HEK293 (cell line): ENCODE results near the gene NHP2.

Experiments
- CTCF ChIA-PET: fragments of 350-600 bp; formaldehyde crosslinking; extraction: SDS; loops from one replicate; lab custom pipeline; 2021; ENCODE audit warnings: antibody characterized with exemption; lab: Yijun Ruan, JAX
- POLR2A ChIA-PET: fragments of 300-600 bp; formaldehyde crosslinking; extraction: SDS; loops from one replicate; lab custom pipeline; 2020; ENCODE audit warnings: antibody characterized with exemption, inconsistent platforms; lab: Yijun Ruan, JAX
- H3K27ac ChIP-seq: fragments of 200-500 bp; sonication (Bioruptor generic); 2 replicates; pipeline ENCODE4 v1.5.1; 2014; ENCODE audit warnings: low read depth, low read length, control low read depth, inconsistent platforms; ENCODE audit errors: extremely low read depth
- H3K36me3 ChIP-seq, 2 experiments: fragments of 200-500 bp in 1 of 2; sonication (Bioruptor generic) in 1 of 2; 1 replicate in 1 of 2; 2 replicates in 1 of 2; pipeline ENCODE4 v1.5.1; 2014 to 2017; ENCODE audit warnings: inconsistent platforms in 2 of 2, low read length in 2 of 2; ENCODE audit not compliant: control insufficient read depth in 2 of 2, insufficient read depth in 1 of 2
- H3K4me1 ChIP-seq: fragments of 200-500 bp; sonication (Bioruptor generic); 2 replicates; pipeline ENCODE4 v1.5.1; 2014; ENCODE audit warnings: mild to moderate bottlenecking, low read length, inconsistent platforms; ENCODE audit not compliant: control insufficient read depth, insufficient read depth
- H3K4me3 ChIP-seq: 2 replicates; pipeline ENCODE4 v1.5.1; 2011; ENCODE audit warnings: low read depth, mild to moderate bottlenecking, control low read depth, low read length, moderate library complexity
- H3K9me3 ChIP-seq: fragments of 200-500 bp; sonication (Bioruptor generic); 2 replicates; pipeline ENCODE4 v1.5.1; 2014; ENCODE audit warnings: low read depth, low read length, inconsistent platforms; ENCODE audit not compliant: control insufficient read depth, insufficient read depth
- EGR2 ChIP-seq: fragments of 450-650 bp; formaldehyde crosslinking; IDR thresholded peaks from 2 replicates; pipeline ENCODE4 v1.5.1; 2016; ENCODE audit warnings: low read depth, missing biosample characterization, missing genetic modification characterization
- HIC1 ChIP-seq: fragments of 450-650 bp; formaldehyde crosslinking; IDR thresholded peaks from 2 replicates; pipeline ENCODE4 v1.5.1; 2016; ENCODE audit warnings: missing biosample characterization, missing genetic modification characterization
- IKZF3 ChIP-seq: fragments of 450-650 bp; IDR thresholded peaks from 2 replicates; pipeline ENCODE4 v1.5.0; 2018; ENCODE audit warnings: missing biosample characterization, mild to moderate bottlenecking, missing genetic modification characterization, moderate library complexity
- PRDM1 ChIP-seq: fragments of 450-650 bp; formaldehyde crosslinking; IDR thresholded peaks from 2 replicates; pipeline ENCODE4; 2016; ENCODE audit warnings: missing biosample characterization, missing genetic modification characterization
- PRDM4 ChIP-seq: fragments of 450-650 bp; formaldehyde crosslinking; IDR thresholded peaks from 2 replicates; pipeline ENCODE4 v1.5.1; 2017; ENCODE audit warnings: missing biosample characterization, missing genetic modification characterization
- ZBTB1 ChIP-seq: fragments of 450-650 bp; formaldehyde crosslinking; IDR thresholded peaks from 2 replicates; pipeline ENCODE4 v1.5.1; 2016; ENCODE audit warnings: missing biosample characterization, missing genetic modification characterization
- ZFHX2 ChIP-seq: fragments of 450-650 bp; formaldehyde crosslinking; conservative IDR thresholded peaks from 2 replicates; pipeline ENCODE4 v1.5.1; 2016; ENCODE audit warnings: missing biosample characterization, missing genetic modification characterization
- ZNF19 ChIP-seq: fragments of 450-650 bp; formaldehyde crosslinking; IDR thresholded peaks from 2 replicates; pipeline ENCODE4; 2016; ENCODE audit warnings: missing biosample characterization, missing genetic modification characterization, low read depth
- ZNF221 ChIP-seq: fragments of 450-650 bp; formaldehyde crosslinking; IDR thresholded peaks from 2 replicates; pipeline ENCODE4 v1.5.1; 2017; ENCODE audit warnings: missing biosample characterization, missing genetic modification characterization, borderline replicate concordance
- ZNF239 ChIP-seq: fragments of 450-650 bp; formaldehyde crosslinking; IDR thresholded peaks from 2 replicates; pipeline ENCODE4 v1.5.1; 2016; ENCODE audit warnings: missing biosample characterization, missing genetic modification characterization
- ZNF24 ChIP-seq: fragments of 450-650 bp; formaldehyde crosslinking; IDR thresholded peaks from 2 replicates; pipeline ENCODE4 v1.5.1; 2016; ENCODE audit warnings: missing biosample characterization, missing genetic modification characterization
- ZNF366 ChIP-seq: fragments of 450-650 bp; formaldehyde crosslinking; conservative IDR thresholded peaks from 2 replicates; pipeline ENCODE4 v1.5.1; 2016; ENCODE audit warnings: missing biosample characterization, missing genetic modification characterization
- ZNF404 ChIP-seq: fragments of 450-650 bp; formaldehyde crosslinking; IDR thresholded peaks from 2 replicates; pipeline ENCODE4 v1.5.1; 2017; ENCODE audit warnings: missing biosample characterization, missing genetic modification characterization
- ZNF433 ChIP-seq: fragments of 450-650 bp; formaldehyde crosslinking; IDR thresholded peaks from 2 replicates; pipeline ENCODE4 v1.5.1; 2016; ENCODE audit warnings: missing biosample characterization, missing genetic modification characterization, low read depth
- ZNF549 ChIP-seq: fragments of 450-650 bp; IDR thresholded peaks from 2 replicates; pipeline ENCODE4 v1.5.1; 2018; ENCODE audit warnings: missing biosample characterization, missing genetic modification characterization, mild to moderate bottlenecking, inconsistent platforms, moderate library complexity
- ZNF658 ChIP-seq: fragments of 450-650 bp; formaldehyde crosslinking; IDR thresholded peaks from 2 replicates; pipeline ENCODE4; 2016; ENCODE audit warnings: missing biosample characterization, missing genetic modification characterization
- ZNF701 ChIP-seq: fragments of 450-650 bp; formaldehyde crosslinking; IDR thresholded peaks from 2 replicates; pipeline ENCODE4 v1.5.1; 2016; ENCODE audit warnings: missing biosample characterization, missing genetic modification characterization
- ZNF843 ChIP-seq: fragments of 450-650 bp; formaldehyde crosslinking; IDR thresholded peaks from 2 replicates; pipeline ENCODE4 v1.5.1; 2016; ENCODE audit warnings: missing biosample characterization, missing genetic modification characterization
- ZSCAN16 ChIP-seq: fragments of 450-650 bp; formaldehyde crosslinking; IDR thresholded peaks from 2 replicates; pipeline ENCODE4 v1.5.1; 2016; ENCODE audit warnings: missing biosample characterization, missing genetic modification characterization
- ZSCAN23 ChIP-seq: fragments of 450-650 bp; formaldehyde crosslinking; IDR thresholded peaks from 2 replicates; pipeline ENCODE4 v1.5.1; 2016; ENCODE audit warnings: missing biosample characterization, missing genetic modification characterization
- TF ChIP-seq, protein P1 (sequence below): fragments of 450-650 bp; formaldehyde crosslinking; optimal IDR thresholded peaks from 2 replicates; pipeline ENCODE3; 2016; ENCODE audit warnings: missing biosample characterization, mild to moderate bottlenecking, missing genetic modification characterization
- TF ChIP-seq, protein P2 (sequence below): fragments of 450-650 bp; formaldehyde crosslinking; IDR thresholded peaks from 2 replicates; pipeline ENCODE4 v1.5.1; 2016; ENCODE audit warnings: missing biosample characterization, missing genetic modification characterization

NHP2 gene

DNA sequence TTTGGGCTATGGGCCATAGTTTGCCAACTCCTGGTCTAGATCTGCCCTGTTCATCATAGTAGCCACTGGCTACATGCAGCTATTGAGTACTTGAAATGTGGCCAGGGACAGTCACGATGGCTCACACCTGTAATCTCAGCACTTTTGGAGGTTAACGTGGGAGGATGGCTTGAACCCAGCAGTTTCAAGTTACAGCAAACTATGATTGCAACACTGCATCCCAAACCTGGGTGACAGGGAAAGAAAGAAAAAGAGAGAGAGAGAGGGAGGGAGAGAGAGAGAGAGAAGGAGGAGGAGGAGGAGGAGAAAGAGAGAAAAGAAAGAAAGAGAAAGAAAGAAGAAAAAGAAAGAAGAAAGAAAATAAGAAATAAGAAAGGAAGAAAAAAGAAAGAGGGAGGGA lies 38.6 kb upstream of the NHP2 start:
- no peak overlapping the region for H3K4me3 ChIP-seq
- TF ChIP-seq PRDM4 (tag by site-specific recombination): peak; percentile 50; the same call in 1 of the 2 replicates
- peak; percentile 82 for TF ChIP-seq PRDM1
- no peak for TF ChIP-seq ZNF433 (tag by site-specific recombination)
- TF ChIP-seq IKZF3: no peak
- peak; percentile 85 for TF ChIP-seq ZNF366
- TF ChIP-seq ZBTB1 (tag by site-specific recombination): no peak
- TF ChIP-seq EGR2 (tag by site-specific recombination): peak; percentile 58
- TF ChIP-seq ZNF404 (tag by site-specific recombination): no peak
- TF ChIP-seq ZFHX2 (tag by site-specific recombination): peak; percentile 35
- TF ChIP-seq, protein P1, sequence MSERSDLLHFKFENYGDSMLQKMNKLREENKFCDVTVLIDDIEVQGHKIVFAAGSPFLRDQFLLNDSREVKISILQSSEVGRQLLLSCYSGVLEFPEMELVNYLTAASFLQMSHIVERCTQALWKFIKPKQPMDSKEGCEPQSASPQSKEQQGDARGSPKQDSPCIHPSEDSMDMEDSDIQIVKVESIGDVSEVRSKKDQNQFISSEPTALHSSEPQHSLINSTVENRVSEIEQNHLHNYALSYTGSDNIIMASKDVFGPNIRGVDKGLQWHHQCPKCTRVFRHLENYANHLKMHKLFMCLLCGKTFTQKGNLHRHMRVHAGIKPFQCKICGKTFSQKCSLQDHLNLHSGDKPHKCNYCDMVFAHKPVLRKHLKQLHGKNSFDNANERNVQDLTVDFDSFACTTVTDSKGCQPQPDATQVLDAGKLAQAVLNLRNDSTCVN (tag by site-specific recombination): no peak
- no peak for TF ChIP-seq ZSCAN23 (tag by site-specific recombination)
- ChIA-PET POLR2A (interaction anchor here (2.0 kb wide), 1 partner anchor 12 kb away, joined by 6 read pairs; the partner anchor contains the start of gene HNRNPAB), CTCF (interaction anchor here (0.5 kb wide), 1 partner anchor 104 kb away, joined by 3 read pairs; no protein-coding TSS in a partner anchor)
- H3K27ac ChIP-seq: no peak overlapping the region
- H3K9me3 ChIP-seq: no peaks in the 10 kb centered on the region
- H3K36me3 ChIP-seq: no peaks in the 10 kb centered on the region
- H3K4me1 ChIP-seq: no peaks in the 10 kb centered on the region

DNA sequence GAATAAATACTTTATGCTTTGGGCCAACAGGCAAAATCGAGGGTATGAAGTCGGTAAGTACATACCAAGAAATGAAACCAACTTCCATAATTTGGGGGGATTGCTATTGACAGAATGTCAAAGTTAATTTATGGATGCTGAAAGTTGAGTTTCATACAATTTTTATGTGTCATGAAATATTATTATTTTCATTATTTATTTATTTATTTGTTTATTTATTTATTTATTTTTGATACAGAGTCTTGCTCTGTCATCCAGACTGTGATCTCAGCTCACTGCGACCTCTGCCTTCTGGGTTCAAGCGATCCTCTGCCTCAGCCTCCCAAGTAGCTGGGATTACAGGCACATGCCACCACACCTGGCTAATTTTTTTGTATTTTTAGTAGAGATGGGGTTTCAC lies 38.0 kb upstream of the NHP2 start:
- Histone ChIP-seq H3K9me3 (no peaks in the 10 kb centered on the region), H3K36me3 (no peaks in the 10 kb centered on the region), H3K4me3 (no peak overlapping the region), H3K4me1 (no peaks in the 10 kb centered on the region), H3K27ac (no peak overlapping the region)
- ChIA-PET CTCF (interaction anchor here (0.5 kb wide), 1 partner anchor 103 kb away, joined by 3 read pairs; no protein-coding TSS in a partner anchor), POLR2A (interaction anchor here (2.0 kb wide), 1 partner anchor 13 kb away, joined by 6 read pairs; the partner anchor contains the start of gene HNRNPAB)
- TF ChIP-seq HIC1 (tag by site-specific recombination) (no peak), ZNF24 (tag by site-specific recombination) (no peak), ZNF701 (tag by site-specific recombination) (no peak), ZNF366 (no peak), ZNF843 (tag by site-specific recombination) (no peak), ZNF19 (0 out of 2 replicates have a peak, but pooled peaks have one; percentile 30), ZNF549 (tag by site-specific recombination) (no peak), ZSCAN16 (no peak), ZSCAN23 (tag by site-specific recombination) (no peak), ZNF221 (tag by site-specific recombination) (no peak), IKZF3 (no peak), ZNF239 (tag by site-specific recombination) (no peak), ZNF658 (tag by site-specific recombination) (no peak)
- TF ChIP-seq, protein P2, sequence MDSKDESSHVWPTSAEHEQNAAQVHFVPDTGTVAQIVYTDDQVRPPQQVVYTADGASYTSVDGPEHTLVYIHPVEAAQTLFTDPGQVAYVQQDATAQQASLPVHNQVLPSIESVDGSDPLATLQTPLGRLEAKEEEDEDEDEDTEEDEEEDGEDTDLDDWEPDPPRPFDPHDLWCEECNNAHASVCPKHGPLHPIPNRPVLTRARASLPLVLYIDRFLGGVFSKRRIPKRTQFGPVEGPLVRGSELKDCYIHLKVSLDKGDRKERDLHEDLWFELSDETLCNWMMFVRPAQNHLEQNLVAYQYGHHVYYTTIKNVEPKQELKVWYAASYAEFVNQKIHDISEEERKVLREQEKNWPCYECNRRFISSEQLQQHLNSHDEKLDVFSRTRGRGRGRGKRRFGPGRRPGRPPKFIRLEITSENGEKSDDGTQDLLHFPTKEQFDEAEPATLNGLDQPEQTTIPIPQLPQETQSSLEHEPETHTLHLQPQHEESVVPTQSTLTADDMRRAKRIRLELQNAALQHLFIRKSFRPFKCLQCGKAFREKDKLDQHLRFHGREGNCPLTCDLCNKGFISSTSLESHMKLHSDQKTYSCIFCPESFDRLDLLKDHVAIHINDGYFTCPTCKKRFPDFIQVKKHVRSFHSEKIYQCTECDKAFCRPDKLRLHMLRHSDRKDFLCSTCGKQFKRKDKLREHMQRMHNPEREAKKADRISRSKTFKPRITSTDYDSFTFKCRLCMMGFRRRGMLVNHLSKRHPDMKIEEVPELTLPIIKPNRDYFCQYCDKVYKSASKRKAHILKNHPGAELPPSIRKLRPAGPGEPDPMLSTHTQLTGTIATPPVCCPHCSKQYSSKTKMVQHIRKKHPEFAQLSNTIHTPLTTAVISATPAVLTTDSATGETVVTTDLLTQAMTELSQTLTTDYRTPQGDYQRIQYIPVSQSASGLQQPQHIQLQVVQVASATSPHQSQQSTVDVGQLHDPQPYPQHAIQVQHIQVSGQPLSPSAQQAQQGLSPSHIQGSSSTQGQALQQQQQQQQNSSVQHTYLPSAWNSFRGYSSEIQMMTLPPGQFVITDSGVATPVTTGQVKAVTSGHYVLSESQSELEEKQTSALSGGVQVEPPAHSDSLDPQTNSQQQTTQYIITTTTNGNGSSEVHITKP: no peak
